Measurements from ENCODE around the gene ACY1. TPM values are rescaled to one million over a fixed set of nuclear protein-coding genes. Genes with fewer than 3 reads are reported as not detected.

Gene ACY1
- polyA plus RNA-seq, 1 of the 3 experiments (the other 2 are of a cell fraction), result 93.0 TPM

DNA sequence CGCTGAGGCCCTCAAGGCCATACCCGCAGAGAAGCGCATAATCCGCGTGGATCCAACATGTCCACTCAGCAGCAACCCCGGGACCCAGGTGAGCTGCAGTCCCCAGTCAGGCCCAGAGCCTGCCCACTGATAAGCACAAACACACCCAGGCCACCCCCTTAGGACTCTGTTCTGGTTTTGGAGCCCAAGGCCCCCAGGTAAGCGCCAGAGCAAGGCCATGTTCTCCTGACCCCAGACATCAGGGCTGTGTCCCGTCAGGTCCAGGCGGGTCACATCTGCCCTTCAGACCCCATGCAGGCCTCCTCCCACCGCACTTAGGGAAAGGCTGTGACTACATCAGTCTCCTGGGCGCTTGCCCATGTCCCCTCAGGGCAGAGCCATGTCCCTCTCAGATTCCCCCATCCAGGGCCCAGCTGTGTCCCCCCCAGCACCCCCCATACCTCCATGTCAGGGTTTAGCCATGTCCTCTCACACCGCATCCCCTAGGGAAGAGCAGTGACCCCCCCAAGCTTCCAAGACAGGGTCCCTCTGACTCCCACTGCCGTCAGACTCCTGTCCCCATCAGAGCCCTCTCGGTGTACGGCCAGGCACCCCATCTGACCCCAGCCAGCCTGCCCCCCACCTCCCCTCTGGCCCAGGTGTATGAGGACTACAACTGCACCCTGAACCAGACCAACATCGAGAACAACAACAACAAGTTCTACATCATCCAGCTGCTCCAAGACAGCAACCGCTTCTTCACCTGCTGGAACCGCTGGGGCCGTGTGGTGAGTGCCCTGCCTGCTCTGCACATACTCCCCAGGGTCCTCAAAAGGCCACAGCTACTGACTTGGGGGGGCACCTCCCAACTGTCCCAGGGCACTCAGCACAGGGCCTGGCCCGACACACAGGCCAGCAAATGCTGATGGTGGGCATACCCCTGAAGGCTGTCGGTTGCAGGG, 39.6 kb upstream of the ACY1 start:
- Histone ChIP-seq H3K4me2 (peak overlapping the region; percentile 87), H3K9me2 (no peaks in the 10 kb centered on the region), H4K20me1 (ENCODE audit: insufficient read depth) (0 out of 2 replicates have a peak, but pooled peaks cover 6% of the 10 kb centered on the region), H3K27ac (ENCODE audit: low read depth in 2 of 2, low read length in 1 of 2) (peak overlapping the region; percentile 85 to 97; a peak in 3 of 4 replicates), H3K9me3 (no peaks in the 10 kb centered on the region), H3K79me2 (ENCODE audit: insufficient read depth) (peaks cover 29% of the 10 kb centered on the region), H3K27me3 (ENCODE audit: insufficient read depth) (no peaks in the 10 kb centered on the region), H3K36me3 (replicated peaks in 1 of 2; ENCODE audit: control insufficient read depth in 1 of 2, insufficient read depth in 2 of 2, low read length in 1 of 2) (peaks cover 0 to 6% of the 10 kb centered on the region in 2 experiments), H3F3A (replicated peaks; ENCODE audit: insufficient read depth) (no peaks in the 10 kb centered on the region), H3K4me1 (ENCODE audit: control insufficient read depth in 1 of 2, insufficient read depth in 2 of 2, low read depth in 1 of 2, low read length in 1 of 2) (peaks cover 11 to 18% of the 10 kb centered on the region in 2 experiments; a peak in 3 of 4 replicates), H2AFZ (ENCODE audit: low read depth) (no peak overlapping the region; the same call in 1 of the 2 replicates), H3K4me3 (ENCODE audit: low read depth in 2 of 2, low read length in 1 of 2) (peak overlapping the region in 1 of 2 experiments; percentile 51; a peak in 2 of 4 replicates), H3K9ac (peak overlapping the region; percentile 82; the same call in 1 of the 2 replicates)
- WGBS (ENCODE audit: low lambda C conversion rate), result 99% methylated on average over 16 of the region's 21 CpGs
- POLR2A ChIA-PET, result interaction anchor here (0.6 to 2.3 kb wide), 5 partner anchors 20 to 52 kb away, joined by 3 to 19 read pairs (median 13); partner anchors contain the start of genes ABHD14B, PCBP4 and RPL29
- DNase-seq, result no peak
- TF ChIP-seq NRF1 (IDR thresholded peaks at IDR 0.05; ENCODE audit: low read depth, low read length) (no peak), GABPA (IDR thresholded peaks at IDR 0.05; ENCODE audit: low read depth) (no peak), RCOR1 (IDR thresholded peaks at IDR 0.05; ENCODE audit: low read length) (no peak)
- CTCF ChIA-PET, result interaction anchor here (1.0 to 5.3 kb wide), 12 partner anchors 9 to 200 kb away, joined by 3 to 80 read pairs (median 7); partner anchors contain the start of genes ABHD14A, ABHD14B, DUSP7 and GPR62

DNA sequence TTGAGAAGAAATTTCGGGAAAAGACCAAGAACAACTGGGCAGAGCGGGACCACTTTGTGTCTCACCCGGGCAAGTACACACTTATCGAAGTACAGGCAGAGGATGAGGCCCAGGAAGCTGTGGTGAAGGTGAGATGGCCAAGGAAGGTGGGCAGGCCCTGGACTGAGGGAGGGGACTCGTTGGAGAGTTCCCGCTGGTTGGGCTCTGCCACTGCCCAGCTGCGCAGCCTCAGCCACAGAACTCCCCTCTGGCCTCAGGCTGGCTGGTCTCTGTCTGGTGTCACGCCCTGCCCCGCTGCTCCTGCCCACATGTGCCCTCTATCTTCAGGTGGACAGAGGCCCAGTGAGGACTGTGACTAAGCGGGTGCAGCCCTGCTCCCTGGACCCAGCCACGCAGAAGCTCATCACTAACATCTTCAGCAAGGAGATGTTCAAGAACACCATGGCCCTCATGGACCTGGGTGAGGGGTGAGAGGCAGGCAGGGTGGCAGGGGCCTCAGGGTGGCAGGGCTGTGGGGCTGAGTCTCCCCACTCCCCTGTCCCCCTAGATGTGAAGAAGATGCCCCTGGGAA, 38.8 kb upstream of the ACY1 start:
- no peak for TF ChIP-seq FOXM1 (IDR thresholded peaks at IDR 0.05; ENCODE audit: low read depth)
- TF ChIP-seq RFX5 (IDR thresholded peaks at IDR 0.05; ENCODE audit: low read length), result no peak
- no peak for TF ChIP-seq TEAD4 (IDR thresholded peaks at IDR 0.05; ENCODE audit: borderline replicate concordance, insufficient read depth)
- no peak for TF ChIP-seq POLR2AphosphoS5 (IDR thresholded peaks at IDR 0.05; ENCODE audit: low read depth, low read length)
- no peak for TF ChIP-seq JUND (IDR thresholded peaks at IDR 0.05)
- no peak for TF ChIP-seq ELF1 (IDR thresholded peaks at IDR 0.05)
- no peak for TF ChIP-seq RXRA (IDR thresholded peaks at IDR 0.05; ENCODE audit: borderline replicate concordance, low read depth)
- no peak for TF ChIP-seq SIN3A (IDR thresholded peaks at IDR 0.05; ENCODE audit: borderline replicate concordance, low read depth, low read length)
- TF ChIP-seq GATA2 (CRISPR knock-in tag; IDR thresholded peaks at IDR 0.05), result no peak
- Histone ChIP-seq H3K4me2 (no peak overlapping the region), H3K36me3 (replicated peaks in 1 of 2; ENCODE audit: control insufficient read depth in 1 of 2, insufficient read depth in 2 of 2, low read length in 1 of 2) (peaks cover 0 to 2% of the 10 kb centered on the region in 2 experiments), H3K4me1 (ENCODE audit: control insufficient read depth in 1 of 2, insufficient read depth in 2 of 2, low read depth in 1 of 2, low read length in 1 of 2) (peaks cover 11 to 18% of the 10 kb centered on the region in 2 experiments; a peak in 3 of 4 replicates), H3K27ac (ENCODE audit: low read depth in 2 of 2, low read length in 1 of 2) (no peak overlapping the region), H3K27me3 (ENCODE audit: insufficient read depth) (no peaks in the 10 kb centered on the region), H3K9me2 (no peaks in the 10 kb centered on the region), H3K9ac (no peak overlapping the region), H4K20me1 (ENCODE audit: insufficient read depth) (0 out of 2 replicates have a peak, but pooled peaks cover under 1% of the 10 kb centered on the region), H3K79me2 (ENCODE audit: insufficient read depth) (peaks cover 21% of the 10 kb centered on the region), H2AFZ (ENCODE audit: low read depth) (no peak overlapping the region), H3F3A (replicated peaks; ENCODE audit: insufficient read depth) (no peaks in the 10 kb centered on the region), H3K4me3 (ENCODE audit: low read depth in 2 of 2, low read length in 1 of 2) (no peak overlapping the region), H3K9me3 (no peaks in the 10 kb centered on the region)
- ChIA-PET POLR2A (interaction anchor here (1.4 kb wide), 1 partner anchor 29 kb away, joined by 3 read pairs; the partner anchor contains the start of gene ABHD14B), CTCF (interaction anchor here (1.0 to 5.3 kb wide), 3 partner anchors 30 to 111 kb away, joined by 3 to 80 read pairs (median 3); partner anchors contain the start of genes ABHD14A, ABHD14B and DUSP7)
- no peak for DNase-seq
- WGBS (ENCODE audit: low lambda C conversion rate), result 89% methylated on average over 11 of the region's 11 CpGs
